Ascending aorta (tissue), 2 donors: ENCODE measurements around the gene CNGA3. TPM values are rescaled to one million over a fixed set of nuclear protein-coding genes. Genes with fewer than 3 reads are reported as not detected.

ENCODE experiments used
- DNase-seq, 2 donors: peaks; one replicate each; pipeline ENCODE4 v3.0.0-alpha.2; 2019; ENCODE audit warnings: low spot score in 2 of 2
- H3K27ac ChIP-seq, 2 donors: fragments of 200-600 bp; sonication (generic); one replicate each; pipeline ENCODE4 v1.5.1; 2016 to 2017; ENCODE audit warnings: mild to moderate bottlenecking in 1 of 2
- H3K27me3 ChIP-seq: fragments of 200-600 bp; sonication (generic); one replicate; pipeline ENCODE4 v1.5.1; 2017
- H3K36me3 ChIP-seq, 2 donors: fragments of 200-600 bp; sonication (generic); one replicate each; pipeline ENCODE4 v1.5.1; 2016
- H3K4me1 ChIP-seq, 2 donors: fragments of 200-600 bp; sonication (generic); one replicate each; pipeline ENCODE4 v1.5.1; 2016 to 2017; ENCODE audit warnings: mild to moderate bottlenecking in 1 of 2
- H3K4me3 ChIP-seq, 2 donors: fragments of 200-600 bp; sonication (generic); one replicate each; pipeline ENCODE4 v1.5.1; 2016 to 2017; ENCODE audit warnings: mild to moderate bottlenecking in 1 of 2
- H3K9me3 ChIP-seq, 2 donors: fragments of 200-600 bp; sonication (generic); one replicate each; pipeline ENCODE4 v1.5.1; 2016
- CTCF ChIP-seq, 3 experiments: fragments of 200-600 bp in 2 of 3; fragments of 450-650 bp in 1 of 3; sonication (generic) in 2 of 3; IDR thresholded peaks; one replicate each; pipeline ENCODE4 v1.5.1; 2016 to 2019; ENCODE audit warnings: antibody characterized with exemption in 3 of 3, mild to moderate bottlenecking in 1 of 3, moderate library complexity in 1 of 3
- intact Hi-C: fragments of 100-400 bp; cut with DNase I; formaldehyde crosslinking; loops from one replicate; pipeline ENCODE4 v1.15.1; 2023
- total RNA-seq: library from RNA; depleted of rRNA; stranded (reverse); fragments of >200 nt; gene quantifications from one replicate; pipeline ENCODE4 v1.1.0, GENCODE V29; 2016

Gene CNGA3
- total RNA-seq, 1 donor from 2014 or later, result not detected

GRCh38 chr2:98343285-98343684 is 3.0 kb upstream of the CNGA3 start:
- intact Hi-C loops, result no loop called here
- TF ChIP-seq CTCF (IDR thresholded peaks at IDR 0.05), result no peak
- no peak overlapping the region for H3K27ac ChIP-seq
- H3K9me3 ChIP-seq, result peaks cover 0 to 3% of the 10 kb centered on the region in 2 donors
- peaks cover 17% of the 10 kb centered on the region for H3K27me3 ChIP-seq
- no peak overlapping the region for H3K4me3 ChIP-seq
- H3K36me3 ChIP-seq, result no peaks in the 10 kb centered on the region
- DNase-seq, result no peak
- H3K4me1 ChIP-seq, result peaks cover 3 to 4% of the 10 kb centered on the region in 2 donors

GRCh38 chr2:98347298-98348065 is 1.2 kb downstream of the CNGA3 start:
- Histone ChIP-seq H3K4me3 (no peak overlapping the region), H3K9me3 (no peaks in the 10 kb centered on the region), H3K4me1 (peaks cover 3 to 4% of the 10 kb centered on the region in 2 donors), H3K27ac (no peak overlapping the region), H3K27me3 (peaks cover 17% of the 10 kb centered on the region), H3K36me3 (no peaks in the 10 kb centered on the region)
- no peak for DNase-seq
- TF ChIP-seq CTCF (IDR thresholded peaks at IDR 0.05), result no peak
- intact Hi-C loops, result no loop called here

- Histone ChIP-seq H3K9me3 (no peaks in the 10 kb centered on the region), H3K36me3 (no peaks in the 10 kb centered on the region), H3K27ac (no peak overlapping the region), H3K4me3 (no peak overlapping the region), H3K4me1 (peaks cover 3 to 4% of the 10 kb centered on the region in 2 donors), H3K27me3 (peaks cover 17% of the 10 kb centered on the region)
- intact Hi-C loops, result no loop called here
- DNase-seq, result no peak
- no peak for TF ChIP-seq CTCF (IDR thresholded peaks at IDR 0.05)
Observed at GRCh38 chr2:98348066-98348561, 1.9 kb downstream of the CNGA3 start.

- peaks cover 17% of the 10 kb centered on the region for H3K27me3 ChIP-seq
- intact Hi-C loops, result no loop called here
- DNase-seq, result no peak
- H3K4me1 ChIP-seq, result peaks cover 3 to 4% of the 10 kb centered on the region in 2 donors
- no peak overlapping the region for H3K27ac ChIP-seq
- H3K9me3 ChIP-seq, result peaks cover 0 to 3% of the 10 kb centered on the region in 2 donors
- no peaks in the 10 kb centered on the region for H3K36me3 ChIP-seq
- no peak for TF ChIP-seq CTCF (IDR thresholded peaks at IDR 0.05)
- no peak overlapping the region for H3K4me3 ChIP-seq
Observed at GRCh38 chr2:98350411-98350810, 4.2 kb downstream of the CNGA3 start.

GRCh38 chr2:98355881-98356280 is 9.6 kb downstream of the CNGA3 start:
- no peaks in the 10 kb centered on the region for H3K36me3 ChIP-seq
- no peak overlapping the region for H3K4me3 ChIP-seq
- peaks cover 0 to 3% of the 10 kb centered on the region in 2 donors for H3K9me3 ChIP-seq
- intact Hi-C loops, result no loop called here
- no peaks in the 10 kb centered on the region for H3K27me3 ChIP-seq
- H3K4me1 ChIP-seq, result no peaks in the 10 kb centered on the region
- no peak for DNase-seq
- H3K27ac ChIP-seq, result no peak overlapping the region
- no peak for TF ChIP-seq CTCF (IDR thresholded peaks at IDR 0.05)
